Nephron progenitor cell (in vitro differentiated cells): ENCODE results near the gene PALM.

ENCODE experiments used
- DNase-seq: peaks from one replicate; pipeline ENCODE4 v3.0.0; 2021
- H3K27ac Mint-ChIP-seq: 2 replicates; pipeline ENCODE4 v1.8.0; 2021; ENCODE audit warnings: mild to moderate bottlenecking, moderate library complexity, mixed read lengths
- H3K27me3 Mint-ChIP-seq: 2 replicates; pipeline ENCODE4 v1.8.0; 2021; ENCODE audit warnings: mild to moderate bottlenecking, low read depth, mixed read lengths; ENCODE audit not compliant: poor library complexity
- H3K36me3 Mint-ChIP-seq: 2 replicates; pipeline ENCODE4 v1.8.0; 2021; ENCODE audit warnings: low read depth, mixed read lengths
- H3K4me1 Mint-ChIP-seq: 2 replicates; pipeline ENCODE4 v1.8.0; 2021; ENCODE audit warnings: mixed read lengths
- H3K4me3 Mint-ChIP-seq: 2 replicates; pipeline ENCODE4 v1.8.0; 2021; ENCODE audit warnings: mild to moderate bottlenecking, moderate library complexity, mixed read lengths
- H3K9me3 Mint-ChIP-seq: 2 replicates; pipeline ENCODE4 v1.8.0; 2021; ENCODE audit warnings: mild to moderate bottlenecking, moderate library complexity, mixed read lengths
- TF ChIP-seq, protein P1 (sequence below): fragments of 200-600 bp; sonication (generic); IDR thresholded peaks from 2 replicates; pipeline ENCODE4 v1.5.0; 2021; ENCODE audit warnings: antibody characterized with exemption

PALM gene

DNA sequence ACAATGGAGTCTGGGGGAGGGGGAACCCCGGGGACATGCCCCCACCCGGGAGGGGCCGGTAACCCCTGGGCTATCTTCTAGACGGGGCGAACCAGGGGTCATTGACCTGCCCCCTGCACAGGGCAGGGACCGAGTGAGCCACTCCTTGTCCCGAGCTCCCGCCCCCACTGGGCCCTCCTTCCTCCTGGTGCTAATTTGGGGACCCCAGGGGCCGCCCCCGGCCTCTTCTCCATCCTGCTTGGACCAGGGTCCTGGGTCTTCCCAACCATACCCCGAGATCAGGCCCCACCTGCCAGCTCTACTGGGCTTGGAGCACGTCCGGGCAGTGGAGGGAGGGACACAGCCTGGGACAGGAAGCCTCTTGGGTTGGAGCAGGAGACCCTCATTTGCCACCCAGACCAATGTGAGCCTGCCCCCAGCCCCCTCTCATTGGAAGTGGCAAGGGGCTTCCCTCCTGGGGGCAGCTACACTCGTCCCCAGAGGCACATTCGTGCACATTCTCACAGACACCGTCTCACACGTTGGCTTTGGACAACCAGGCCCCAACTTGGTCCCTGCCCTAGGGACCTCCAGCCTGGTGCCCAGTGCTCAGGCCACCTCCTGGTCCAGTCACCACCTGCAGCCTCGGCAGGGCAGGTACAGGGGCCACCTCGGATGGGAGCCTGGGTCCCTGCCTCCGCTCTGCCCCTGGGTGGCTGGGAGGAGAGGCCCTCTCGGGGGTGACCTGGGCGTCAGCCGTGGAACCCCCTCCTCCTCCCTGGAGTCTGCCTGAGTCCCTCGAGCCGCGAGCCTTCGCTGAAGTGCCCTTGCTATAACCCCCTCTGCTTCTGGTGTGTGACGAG, 38.9 kb downstream of the PALM start:
- Mint-ChIP-seq H3K9me3 (peaks cover 46% of the 10 kb centered on the region), H3K4me1 (no peaks in the 10 kb centered on the region), H3K36me3 (peaks cover 30% of the 10 kb centered on the region), H3K27me3 (no peaks in the 10 kb centered on the region), H3K27ac (no peak overlapping the region), H3K4me3 (no peak overlapping the region)
- TF ChIP-seq, protein P1, sequence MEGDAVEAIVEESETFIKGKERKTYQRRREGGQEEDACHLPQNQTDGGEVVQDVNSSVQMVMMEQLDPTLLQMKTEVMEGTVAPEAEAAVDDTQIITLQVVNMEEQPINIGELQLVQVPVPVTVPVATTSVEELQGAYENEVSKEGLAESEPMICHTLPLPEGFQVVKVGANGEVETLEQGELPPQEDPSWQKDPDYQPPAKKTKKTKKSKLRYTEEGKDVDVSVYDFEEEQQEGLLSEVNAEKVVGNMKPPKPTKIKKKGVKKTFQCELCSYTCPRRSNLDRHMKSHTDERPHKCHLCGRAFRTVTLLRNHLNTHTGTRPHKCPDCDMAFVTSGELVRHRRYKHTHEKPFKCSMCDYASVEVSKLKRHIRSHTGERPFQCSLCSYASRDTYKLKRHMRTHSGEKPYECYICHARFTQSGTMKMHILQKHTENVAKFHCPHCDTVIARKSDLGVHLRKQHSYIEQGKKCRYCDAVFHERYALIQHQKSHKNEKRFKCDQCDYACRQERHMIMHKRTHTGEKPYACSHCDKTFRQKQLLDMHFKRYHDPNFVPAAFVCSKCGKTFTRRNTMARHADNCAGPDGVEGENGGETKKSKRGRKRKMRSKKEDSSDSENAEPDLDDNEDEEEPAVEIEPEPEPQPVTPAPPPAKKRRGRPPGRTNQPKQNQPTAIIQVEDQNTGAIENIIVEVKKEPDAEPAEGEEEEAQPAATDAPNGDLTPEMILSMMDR, result no peak
- DNase-seq, result no peak

DNA sequence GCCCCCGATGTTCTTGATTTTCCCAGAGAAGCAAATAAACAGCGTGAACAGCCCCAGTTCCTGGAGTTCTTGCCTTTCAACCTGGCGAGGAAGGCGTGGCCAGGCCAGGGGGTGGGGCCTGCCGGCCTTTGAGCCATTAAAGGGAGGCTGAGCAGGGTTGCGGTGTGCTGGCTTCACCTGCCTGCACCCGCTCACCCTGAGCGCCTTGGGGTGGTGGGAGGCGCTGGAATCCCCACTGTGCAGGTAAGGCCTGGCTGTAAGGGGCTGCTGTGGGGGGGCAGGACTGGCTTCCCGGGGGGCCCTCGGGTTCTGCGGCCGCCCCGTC, 39.5 kb downstream of the PALM start:
- no peak for DNase-seq
- H3K27ac Mint-ChIP-seq, result no peak overlapping the region
- TF ChIP-seq, protein P1, result no peak
- peaks cover 30% of the 10 kb centered on the region for H3K36me3 Mint-ChIP-seq
- H3K27me3 Mint-ChIP-seq, result no peaks in the 10 kb centered on the region
- H3K9me3 Mint-ChIP-seq, result peaks cover 46% of the 10 kb centered on the region
- H3K4me1 Mint-ChIP-seq, result peaks cover 5% of the 10 kb centered on the region
- H3K4me3 Mint-ChIP-seq, result no peak overlapping the region

DNA sequence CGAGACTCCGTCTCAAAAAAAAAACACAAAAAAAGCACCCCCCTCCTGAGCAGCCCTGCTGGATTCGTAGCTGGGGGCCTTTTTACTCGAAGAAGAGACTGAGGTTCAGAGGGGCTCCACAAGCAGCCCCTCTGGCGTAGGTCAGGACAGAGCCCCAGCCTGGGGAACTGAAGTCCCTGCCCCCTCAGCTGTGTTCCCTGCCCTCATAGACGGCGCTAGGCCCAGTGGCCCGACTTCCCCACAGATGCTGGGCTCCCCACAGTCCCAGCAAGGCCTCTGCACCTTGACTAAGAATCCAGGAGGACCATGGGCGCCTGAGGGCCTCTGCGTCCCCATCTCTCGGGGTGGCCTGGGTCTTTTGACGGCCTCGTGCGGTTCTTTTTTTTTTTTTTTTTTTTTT, 41.1 kb downstream of the PALM start:
- Mint-ChIP-seq H3K4me3 (no peak overlapping the region), H3K36me3 (peaks cover 24% of the 10 kb centered on the region), H3K27me3 (peaks cover 4% of the 10 kb centered on the region), H3K27ac (no peak overlapping the region), H3K4me1 (peaks cover 11% of the 10 kb centered on the region), H3K9me3 (peaks cover 32% of the 10 kb centered on the region)
- no peak for DNase-seq
- TF ChIP-seq, protein P1, result no peak

DNA sequence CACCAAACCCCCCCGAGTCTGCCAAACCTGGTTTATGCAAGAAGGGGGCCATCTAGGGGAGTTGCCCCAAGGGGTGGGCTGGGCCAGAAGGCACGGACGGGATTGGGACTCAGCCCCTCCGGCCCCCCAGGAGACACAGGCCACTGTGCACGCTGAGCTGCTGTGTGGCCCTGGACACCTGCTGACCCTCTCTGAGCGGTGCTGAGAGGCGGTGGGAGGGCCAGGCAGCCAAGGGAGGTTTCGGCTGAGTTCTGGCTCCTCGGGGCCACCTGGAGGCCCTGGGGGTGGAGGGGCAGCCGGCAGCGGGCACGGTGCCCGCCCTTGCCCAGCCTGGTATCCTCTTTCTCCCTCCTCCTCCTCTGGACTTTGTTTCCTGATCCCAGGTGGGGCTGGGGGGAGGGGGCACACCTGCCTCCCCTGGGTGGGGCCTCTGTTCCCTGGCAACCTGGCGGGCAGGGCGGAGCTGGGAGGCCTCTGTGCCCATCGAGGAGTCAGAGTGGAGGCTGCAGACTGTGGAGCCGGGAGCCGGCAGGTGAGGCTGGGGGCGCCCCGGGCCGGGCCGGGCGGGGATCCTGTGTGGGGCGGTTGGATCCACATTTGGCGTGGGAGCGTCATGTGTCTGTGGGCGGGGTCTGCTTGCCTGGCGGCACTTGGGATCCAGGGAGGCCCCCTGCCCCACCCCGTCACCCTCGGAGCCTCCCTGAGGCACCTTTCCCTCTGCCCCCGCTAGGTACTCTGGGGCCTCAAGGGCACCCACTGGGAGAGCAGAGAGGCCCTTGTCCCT, 42.1 kb downstream of the PALM start, which contains the start of gene MISP:
MISP (plus strand) TSS at position 473 of the 784 bp plus-strand sequence. CDS start 5,835 bp downstream, outside the sequence.
- Mint-ChIP-seq H3K27me3 (peaks cover 6% of the 10 kb centered on the region), H3K9me3 (peaks cover 24% of the 10 kb centered on the region), H3K36me3 (peaks cover 16% of the 10 kb centered on the region), H3K27ac (no peak within 1 kb of the TSS), H3K4me1 (peaks cover 11% of the 10 kb centered on the region), H3K4me3 (no peak within 1 kb of the TSS)
- TF ChIP-seq, protein P1, result no peak
- no peak for DNase-seq

DNA sequence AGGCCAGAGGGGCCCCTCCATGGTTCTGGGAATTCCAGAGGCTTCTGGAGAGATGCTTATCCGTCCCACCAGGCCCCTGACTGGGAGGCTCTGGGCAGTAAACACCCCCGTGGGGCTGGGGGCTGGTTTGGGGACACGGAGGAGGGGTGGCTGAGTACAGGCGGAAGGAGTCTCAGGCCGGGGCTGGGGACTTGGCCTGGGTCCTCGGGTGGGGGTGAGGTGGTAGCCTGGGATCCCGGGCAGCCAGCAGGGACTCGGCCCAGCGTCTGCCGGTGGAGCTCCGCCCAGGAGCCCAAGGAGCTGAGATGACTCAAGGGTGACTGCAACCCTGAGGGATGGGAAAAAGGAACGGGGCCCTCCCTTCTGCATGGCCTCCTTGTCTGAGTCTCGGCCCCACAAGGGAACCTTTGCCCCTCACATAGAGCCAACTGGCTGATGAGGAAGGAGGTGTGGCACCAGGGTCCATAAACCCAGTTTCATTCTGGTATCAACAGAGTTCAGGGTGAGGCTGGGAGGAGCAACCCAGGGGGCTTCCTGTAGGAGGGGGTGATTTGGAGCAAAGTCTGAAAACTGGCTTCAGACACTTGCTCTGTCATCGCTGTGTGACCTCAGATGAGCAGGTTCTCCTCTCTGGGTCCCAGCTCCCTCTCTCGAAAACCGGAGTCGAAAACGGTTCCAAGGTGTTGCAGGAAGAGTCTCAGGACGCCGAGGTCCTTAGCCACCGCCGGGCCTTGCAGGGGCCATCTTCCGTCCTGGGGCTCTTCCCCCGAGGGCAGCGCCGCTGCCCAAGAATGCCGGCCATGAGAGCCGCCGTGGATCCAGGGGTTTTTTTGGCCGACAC, 43.0 kb downstream of the PALM start:
- Mint-ChIP-seq H3K9me3 (peaks cover 24% of the 10 kb centered on the region), H3K27me3 (peaks cover 9% of the 10 kb centered on the region), H3K36me3 (peaks cover 8% of the 10 kb centered on the region), H3K4me3 (no peak overlapping the region), H3K27ac (no peak overlapping the region), H3K4me1 (peaks cover 11% of the 10 kb centered on the region)
- TF ChIP-seq, protein P1, result no peak
- DNase-seq, result no peak
